Sigmoid colon (tissue), 7 donors: ENCODE measurements around the gene NKD2. TPM values are rescaled to one million over a fixed set of nuclear protein-coding genes. Genes with fewer than 3 reads are reported as not detected.

Source experiments
- DNase-seq: peaks from one replicate; pipeline ENCODE4 v3.0.0-alpha.2; 2019
- H3K27ac ChIP-seq, 4 donors: fragments of 200-600 bp; sonication (generic); one replicate each; pipeline ENCODE4 v1.5.1; 2016 to 2019; ENCODE audit warnings: mild to moderate bottlenecking in 1 of 4
- H3K27me3 ChIP-seq, 3 donors: fragments of 200-600 bp; sonication (generic); one replicate each; pipeline ENCODE4 v1.5.1; 2019; ENCODE audit warnings: mild to moderate bottlenecking in 1 of 3
- H3K36me3 ChIP-seq, 4 donors: fragments of 200-600 bp; sonication (generic); one replicate each; pipeline ENCODE4 v1.5.1; 2016 to 2019
- H3K4me1 ChIP-seq, 4 donors: fragments of 200-600 bp; sonication (generic); one replicate each; pipeline ENCODE4 v1.5.1; 2017 to 2019
- H3K4me3 ChIP-seq, 4 donors: fragments of 200-600 bp; sonication (generic); one replicate each; pipeline ENCODE4 v1.5.1; 2017 to 2019; ENCODE audit warnings: mild to moderate bottlenecking in 2 of 4, moderate library complexity in 1 of 4
- H3K9me3 ChIP-seq, 4 donors: fragments of 200-600 bp in 3 of 4; sonication (generic) in 3 of 4; one replicate each; pipeline versions ENCODE4 v1.5.1 to v1.6.1; 2013 to 2019
- EP300 ChIP-seq, 4 donors: sonication (generic); formaldehyde crosslinking; IDR thresholded peaks; one replicate each; pipeline ENCODE4 v1.6.1; 2017; ENCODE audit warnings: antibody characterized with exemption in 4 of 4
- POLR2A ChIP-seq, 2 donors: fragments of 450-650 bp; IDR thresholded peaks; one replicate each; pipeline ENCODE4 v1.6.1; 2016; ENCODE audit warnings: antibody characterized with exemption in 2 of 2, mild to moderate bottlenecking in 2 of 2, moderate library complexity in 2 of 2
- POLR2AphosphoS5 ChIP-seq, 4 donors: sonication (generic); formaldehyde crosslinking; IDR thresholded peaks; one replicate each; pipeline ENCODE4 v1.6.1; 2017; ENCODE audit warnings: antibody characterized with exemption in 4 of 4
- WGBS, 2 donors: extraction: QIAGEN DNeasy Blood & Tissue Kit; methylation state at CpG; one replicate each; pipeline ENCODE4 v1.1.7; 2013; 5-methylcytosine and 5-hydroxymethylcytosine counted together
- intact Hi-C: fragments of 100-400 bp; cut with DNase I; formaldehyde crosslinking; loops from one replicate; pipeline ENCODE4 v1.15.1; 2023
- polyA plus RNA-seq, 3 donors: library from polyadenylated mRNA; stranded (reverse); fragments of 200-250 nt; gene quantifications; one replicate each; pipeline ENCODE4 v1.2.3, GENCODE V29; 2013
- total RNA-seq, 4 donors: library from RNA; depleted of rRNA; stranded (reverse); fragments of >200 nt; gene quantifications; one replicate each; pipeline ENCODE4 v1.1.0, GENCODE V29; 2016
- TF ChIP-seq, protein P1 (sequence below), 4 experiments: fragments of 450-650 bp in 3 of 4; fragments of 200-600 bp in 1 of 4; IDR thresholded peaks; one replicate each; pipeline ENCODE4 v1.5.1; 2016 to 2019; ENCODE audit warnings: antibody characterized with exemption in 4 of 4, mild to moderate bottlenecking in 3 of 4, moderate library complexity in 2 of 4
- donor health status: healthy with polysubstance abuse.
- donor health status: Bipolar disorder and iron deficiency.
- donor health status: healthy.

Gene NKD2
- total and polyA plus RNA-seq, 7 donors, result 0.60 to 4.4 (median 1.8) TPM

GRCh38 chr5:1010181-1010510 lies 1.5 kb downstream of the NKD2 start:
- no peak for TF ChIP-seq POLR2A (IDR thresholded peaks at IDR 0.05)
- TF ChIP-seq EP300 (IDR thresholded peaks at IDR 0.05), result no peak
- TF ChIP-seq, protein P1, sequence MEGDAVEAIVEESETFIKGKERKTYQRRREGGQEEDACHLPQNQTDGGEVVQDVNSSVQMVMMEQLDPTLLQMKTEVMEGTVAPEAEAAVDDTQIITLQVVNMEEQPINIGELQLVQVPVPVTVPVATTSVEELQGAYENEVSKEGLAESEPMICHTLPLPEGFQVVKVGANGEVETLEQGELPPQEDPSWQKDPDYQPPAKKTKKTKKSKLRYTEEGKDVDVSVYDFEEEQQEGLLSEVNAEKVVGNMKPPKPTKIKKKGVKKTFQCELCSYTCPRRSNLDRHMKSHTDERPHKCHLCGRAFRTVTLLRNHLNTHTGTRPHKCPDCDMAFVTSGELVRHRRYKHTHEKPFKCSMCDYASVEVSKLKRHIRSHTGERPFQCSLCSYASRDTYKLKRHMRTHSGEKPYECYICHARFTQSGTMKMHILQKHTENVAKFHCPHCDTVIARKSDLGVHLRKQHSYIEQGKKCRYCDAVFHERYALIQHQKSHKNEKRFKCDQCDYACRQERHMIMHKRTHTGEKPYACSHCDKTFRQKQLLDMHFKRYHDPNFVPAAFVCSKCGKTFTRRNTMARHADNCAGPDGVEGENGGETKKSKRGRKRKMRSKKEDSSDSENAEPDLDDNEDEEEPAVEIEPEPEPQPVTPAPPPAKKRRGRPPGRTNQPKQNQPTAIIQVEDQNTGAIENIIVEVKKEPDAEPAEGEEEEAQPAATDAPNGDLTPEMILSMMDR (IDR thresholded peaks at IDR 0.05), result no peak
- no peak for TF ChIP-seq POLR2AphosphoS5 (IDR thresholded peaks at IDR 0.05)
- Histone ChIP-seq H3K4me3 (peak overlapping the region in 2 of 4 donors; percentile 61 to 62), H3K27me3 (peaks cover 13 to 36% (median 36%) of the 10 kb centered on the region in 3 donors), H3K9me3 (no peaks in the 10 kb centered on the region), H3K36me3 (no peaks in the 10 kb centered on the region), H3K4me1 (peaks cover 0 to 32% (median 26%) of the 10 kb centered on the region in 4 donors), H3K27ac (no peak overlapping the region)
- 34 to 53% methylated on average over 4 of the region's 4 CpGs for WGBS, 2 donors
- intact Hi-C loops, result no loop called here
- peak; percentile 58 for DNase-seq

DNA sequence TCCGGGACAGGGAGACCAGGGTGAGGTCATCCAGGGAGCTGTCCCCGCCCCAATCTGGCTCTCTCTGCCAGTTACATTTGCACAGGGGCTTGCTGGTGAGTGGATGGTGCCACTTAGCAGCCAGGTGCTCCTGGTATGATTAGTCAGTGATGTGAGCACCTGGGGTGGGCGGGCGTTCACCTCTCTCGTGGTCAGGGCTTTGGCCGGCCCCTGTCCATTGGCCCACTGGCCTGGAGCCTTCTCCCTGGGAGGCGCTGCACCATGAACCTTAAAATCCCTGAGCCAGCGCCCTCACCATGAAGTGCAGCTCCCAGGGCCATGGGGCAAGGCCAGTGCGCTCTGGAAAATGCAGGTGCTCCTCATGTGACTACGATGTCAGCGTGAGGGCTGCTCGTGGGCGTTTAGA lies 2.0 kb downstream of the NKD2 start:
- no peak overlapping the region for H3K27ac ChIP-seq
- no peak overlapping the region for H3K4me3 ChIP-seq
- H3K4me1 ChIP-seq, result peaks cover 0 to 27% (median 21%) of the 10 kb centered on the region in 4 donors
- DNase-seq, result peak; percentile 61
- H3K36me3 ChIP-seq, result no peaks in the 10 kb centered on the region
- intact Hi-C loops, result no loop called here
- H3K9me3 ChIP-seq, result no peaks in the 10 kb centered on the region
- H3K27me3 ChIP-seq, result peaks cover 13 to 36% (median 36%) of the 10 kb centered on the region in 3 donors
- WGBS, 2 donors, result 30 to 70% methylated on average over 13 of the region's 13 CpGs
- TF ChIP-seq, protein P1 (IDR thresholded peaks at IDR 0.05), result no peak
- TF ChIP-seq POLR2AphosphoS5 (IDR thresholded peaks at IDR 0.05), result no peak
- TF ChIP-seq POLR2A (IDR thresholded peaks at IDR 0.05), result no peak
- no peak for TF ChIP-seq EP300 (IDR thresholded peaks at IDR 0.05)

DNA sequence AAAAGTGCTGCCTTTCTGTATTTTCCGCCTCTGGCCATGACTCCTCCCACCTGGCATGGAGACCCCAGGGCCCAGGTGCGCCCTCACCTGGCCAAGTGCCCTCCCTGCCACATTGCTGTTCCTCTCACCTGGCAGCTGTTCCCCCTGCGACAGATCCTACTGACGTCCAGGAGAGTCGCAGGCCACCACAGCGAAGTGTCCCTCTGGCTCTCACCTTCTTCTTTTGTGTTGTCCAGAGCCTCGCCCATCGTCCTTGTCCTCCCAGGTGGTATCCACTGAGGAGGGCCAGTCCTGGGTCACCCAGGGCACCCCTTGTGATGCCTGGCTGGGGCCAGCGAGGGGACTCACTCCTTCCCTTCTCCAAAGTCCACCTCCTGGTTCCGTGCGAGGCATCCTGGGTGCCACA lies 2.6 kb downstream of the NKD2 start:
- DNase-seq, result peak; percentile 58
- no peak overlapping the region for H3K27ac ChIP-seq
- WGBS, 2 donors, result 42 to 63% methylated on average over 11 of the region's 11 CpGs
- H3K4me1 ChIP-seq, result peaks cover 0 to 26% (median 20%) of the 10 kb centered on the region in 4 donors
- no peak overlapping the region for H3K4me3 ChIP-seq
- intact Hi-C loops, result no loop called here
- no peaks in the 10 kb centered on the region for H3K9me3 ChIP-seq
- no peaks in the 10 kb centered on the region for H3K36me3 ChIP-seq
- TF ChIP-seq, protein P1 (IDR thresholded peaks at IDR 0.05), result no peak
- TF ChIP-seq POLR2A (IDR thresholded peaks at IDR 0.05), result no peak
- TF ChIP-seq POLR2AphosphoS5 (IDR thresholded peaks at IDR 0.05), result no peak
- no peak for TF ChIP-seq EP300 (IDR thresholded peaks at IDR 0.05)
- peaks cover 13 to 36% (median 36%) of the 10 kb centered on the region in 3 donors for H3K27me3 ChIP-seq

GRCh38 chr5:1011741-1012312 lies 3.2 kb downstream of the NKD2 start:
- WGBS, 2 donors, result 75 to 91% methylated on average over 19 of the region's 19 CpGs

DNA sequence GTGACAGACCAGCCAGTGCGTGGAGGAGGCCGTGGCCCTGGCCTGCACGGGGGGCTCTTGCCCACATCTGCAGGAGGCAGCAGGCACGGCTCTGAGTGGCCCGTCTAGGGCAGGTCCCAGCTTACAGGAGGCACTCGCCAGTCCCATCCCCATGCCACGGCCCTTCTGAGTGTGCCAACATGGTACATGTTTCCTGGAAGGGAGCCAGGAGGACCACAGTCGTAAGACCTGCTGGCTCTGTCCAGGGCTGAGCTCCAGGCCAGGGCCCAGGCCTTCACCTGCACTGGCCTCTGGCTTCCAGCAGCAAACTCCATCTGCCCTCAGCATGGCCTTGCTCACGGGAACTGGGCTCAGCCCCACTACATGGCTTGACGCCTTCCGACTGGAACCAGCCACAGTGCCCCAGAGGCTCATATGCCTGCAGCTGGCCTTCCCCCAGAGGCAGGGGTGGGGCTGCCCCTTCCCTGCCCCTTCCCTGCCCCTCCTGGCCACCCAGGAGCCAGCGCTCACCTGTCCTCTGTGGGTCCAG lies 3.8 kb downstream of the NKD2 start:
- TF ChIP-seq POLR2AphosphoS5 (IDR thresholded peaks at IDR 0.05) (no peak), EP300 (IDR thresholded peaks at IDR 0.05) (no peak), POLR2A (IDR thresholded peaks at IDR 0.05) (no peak)
- TF ChIP-seq, protein P1 (IDR thresholded peaks at IDR 0.05), result no peak
- peaks cover 0 to 26% (median 20%) of the 10 kb centered on the region in 4 donors for H3K4me1 ChIP-seq
- H3K4me3 ChIP-seq, result no peak overlapping the region
- H3K9me3 ChIP-seq, result no peaks in the 10 kb centered on the region
- DNase-seq, result peak; percentile 68
- H3K27me3 ChIP-seq, result peaks cover 13 to 36% (median 36%) of the 10 kb centered on the region in 3 donors
- no peak overlapping the region for H3K27ac ChIP-seq
- 85 to 93% methylated on average over 12 of the region's 12 CpGs for WGBS, 2 donors
- H3K36me3 ChIP-seq, result no peaks in the 10 kb centered on the region
- intact Hi-C loops, result no loop called here

More at GRCh38 chr5:1011741-1012312, 3.2 kb downstream of the NKD2 start:
- no peaks in the 10 kb centered on the region for H3K9me3 ChIP-seq
- no peaks in the 10 kb centered on the region for H3K36me3 ChIP-seq
- DNase-seq, result peak; percentile 56
- intact Hi-C loops, result no loop called here
- peaks cover 0 to 26% (median 20%) of the 10 kb centered on the region in 4 donors for H3K4me1 ChIP-seq
- H3K4me3 ChIP-seq, result no peak overlapping the region
- H3K27ac ChIP-seq, result no peak overlapping the region
- peaks cover 13 to 36% (median 36%) of the 10 kb centered on the region in 3 donors for H3K27me3 ChIP-seq
- TF ChIP-seq POLR2AphosphoS5 (IDR thresholded peaks at IDR 0.05) (no peak), POLR2A (IDR thresholded peaks at IDR 0.05) (no peak)
